B cell (primary cell): ENCODE results near the gene ABHD2.

Experiments used
- EZH2 ChIP-seq: IDR thresholded peaks from 2 replicates; pipeline ENCODE4 v1.6.1; 2012; ENCODE audit warnings: borderline replicate concordance, low read depth, mild to moderate bottlenecking, moderate library complexity, low read length; ENCODE audit not compliant: insufficient read depth, poor library complexity, severe bottlenecking
- TF ChIP-seq, protein P1 (sequence below): fragments of 200-600 bp; IDR thresholded peaks from one replicate; pipeline ENCODE4 v1.8.0; 2022; ENCODE audit warnings: antibody characterized with exemption, mild to moderate bottlenecking

- TF ChIP-seq, protein P1, sequence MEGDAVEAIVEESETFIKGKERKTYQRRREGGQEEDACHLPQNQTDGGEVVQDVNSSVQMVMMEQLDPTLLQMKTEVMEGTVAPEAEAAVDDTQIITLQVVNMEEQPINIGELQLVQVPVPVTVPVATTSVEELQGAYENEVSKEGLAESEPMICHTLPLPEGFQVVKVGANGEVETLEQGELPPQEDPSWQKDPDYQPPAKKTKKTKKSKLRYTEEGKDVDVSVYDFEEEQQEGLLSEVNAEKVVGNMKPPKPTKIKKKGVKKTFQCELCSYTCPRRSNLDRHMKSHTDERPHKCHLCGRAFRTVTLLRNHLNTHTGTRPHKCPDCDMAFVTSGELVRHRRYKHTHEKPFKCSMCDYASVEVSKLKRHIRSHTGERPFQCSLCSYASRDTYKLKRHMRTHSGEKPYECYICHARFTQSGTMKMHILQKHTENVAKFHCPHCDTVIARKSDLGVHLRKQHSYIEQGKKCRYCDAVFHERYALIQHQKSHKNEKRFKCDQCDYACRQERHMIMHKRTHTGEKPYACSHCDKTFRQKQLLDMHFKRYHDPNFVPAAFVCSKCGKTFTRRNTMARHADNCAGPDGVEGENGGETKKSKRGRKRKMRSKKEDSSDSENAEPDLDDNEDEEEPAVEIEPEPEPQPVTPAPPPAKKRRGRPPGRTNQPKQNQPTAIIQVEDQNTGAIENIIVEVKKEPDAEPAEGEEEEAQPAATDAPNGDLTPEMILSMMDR = no peak
- no peak for TF ChIP-seq EZH2
Measured at GRCh38 chr15:89142423-89142822, 54.2 kb downstream of the ABHD2 start.
